BE2C (cell line): ENCODE measurements around the gene ALKBH5.

Source experiments
- DNase-seq: peaks from one replicate; pipeline ENCODE4 v3.0.0-alpha.2; 2020
- H3K27me3 ChIP-seq: fragments of 250-450 bp; sonication (Bioruptor Pico); 2 replicates; pipeline ENCODE4 v1.5.1; 2020; ENCODE audit warnings: mild to moderate bottlenecking
- H3K36me3 ChIP-seq: fragments of 250-450 bp; sonication (Bioruptor Pico); 2 replicates; pipeline ENCODE4 v1.5.1; 2020; ENCODE audit warnings: mild to moderate bottlenecking
- H3K4me1 ChIP-seq: fragments of 250-450 bp; sonication (Bioruptor Pico); 2 replicates; pipeline ENCODE4 v1.5.1; 2020
- H3K4me3 ChIP-seq: 2 replicates; pipeline ENCODE4 v1.5.1; 2011; ENCODE audit warnings: low read depth, low read length
- H3K9me3 ChIP-seq: fragments of 250-450 bp; sonication (Bioruptor Pico); 2 replicates; pipeline ENCODE4 v1.5.1; 2020
- CTCF ChIP-seq: IDR thresholded peaks from 2 replicates; pipeline ENCODE4 v1.5.1; 2012; ENCODE audit warnings: mild to moderate bottlenecking, low read depth, low read length

ALKBH5 gene

GRCh38 chr17:18234853-18235380, 51.3 kb downstream of the ALKBH5 start:
- H3K27me3 ChIP-seq: no peaks in the 10 kb centered on the region
- no peaks in the 10 kb centered on the region for H3K9me3 ChIP-seq
- H3K4me1 ChIP-seq: no peaks in the 10 kb centered on the region
- no peak for TF ChIP-seq CTCF
- H3K36me3 ChIP-seq: no peaks in the 10 kb centered on the region
- DNase-seq: no peak
- no peak overlapping the region for H3K4me3 ChIP-seq

GRCh38 chr17:18235743-18236256, 52.2 kb downstream of the ALKBH5 start:
- no peak for DNase-seq
- no peaks in the 10 kb centered on the region for H3K36me3 ChIP-seq
- TF ChIP-seq CTCF: no peak

GRCh38 chr17:18236494-18236893, 52.9 kb downstream of the ALKBH5 start:
- Histone ChIP-seq H3K27me3 (no peaks in the 10 kb centered on the region), H3K36me3 (no peaks in the 10 kb centered on the region), H3K4me1 (no peaks in the 10 kb centered on the region), H3K9me3 (no peaks in the 10 kb centered on the region), H3K4me3 (no peak overlapping the region)
- TF ChIP-seq CTCF: no peak
- no peak for DNase-seq

More at GRCh38 chr17:18235743-18236256, 52.2 kb downstream of the ALKBH5 start:
- Histone ChIP-seq H3K27me3 (no peaks in the 10 kb centered on the region), H3K4me3 (no peak overlapping the region), H3K4me1 (no peaks in the 10 kb centered on the region), H3K9me3 (no peaks in the 10 kb centered on the region)

GRCh38 chr17:18237461-18237860, 53.8 kb downstream of the ALKBH5 start:
- Histone ChIP-seq H3K4me3 (no peak overlapping the region), H3K27me3 (no peaks in the 10 kb centered on the region), H3K36me3 (no peaks in the 10 kb centered on the region), H3K9me3 (no peaks in the 10 kb centered on the region), H3K4me1 (no peaks in the 10 kb centered on the region)
- TF ChIP-seq CTCF: no peak
- no peak for DNase-seq

- Histone ChIP-seq H3K4me1 (no peaks in the 10 kb centered on the region), H3K9me3 (no peaks in the 10 kb centered on the region), H3K27me3 (no peaks in the 10 kb centered on the region), H3K4me3 (no peak overlapping the region), H3K36me3 (no peaks in the 10 kb centered on the region)
- DNase-seq: no peak
- TF ChIP-seq CTCF: no peak
These were observed 54.7 kb downstream of the ALKBH5 start for GRCh38 chr17:18238299-18238698.

GRCh38 chr17:18240449-18240848, 56.8 kb downstream of the ALKBH5 start:
- Histone ChIP-seq H3K4me3 (no peak overlapping the region), H3K4me1 (no peaks in the 10 kb centered on the region), H3K36me3 (no peaks in the 10 kb centered on the region), H3K9me3 (no peaks in the 10 kb centered on the region), H3K27me3 (no peaks in the 10 kb centered on the region)
- DNase-seq: no peak
- no peak for TF ChIP-seq CTCF
